DMS153 (cell line): ENCODE data around the gene RSPO1.
A peak's percentile ranks its signal among the peaks of the same experiment; 100 is the strongest.
"Not testable (repeated sequence)": the region's sequence is repeated elsewhere in the genome, so short reads cannot be mapped to it uniquely, and the experiment has no call there.

Experiments
- DNase-seq: peaks from one replicate; lab custom pipeline; 2025; lab: John Stamatoyannopoulos, UW

Gene RSPO1

GRCh38 chr1:37634244-37634991 is at the start of gene RSPO1:
Gene RSPO1 (minus strand): TSS chr1:37634892. CDS start chr1:37629661, 5,231 bp downstream.
- DNase-seq = no peak

GRCh38 chr1:37684182-37684581 is 49.5 kb upstream of the RSPO1 start:
- DNase-seq = not testable (repeated sequence)

- peak; percentile 30 for DNase-seq
Measured at GRCh38 chr1:37682334-37682987, 47.8 kb upstream of the RSPO1 start.

- no peak for DNase-seq
Measured at GRCh38 chr1:37680933-37681332, 46.2 kb upstream of the RSPO1 start.

- DNase-seq = no peak
Measured at GRCh38 chr1:37677808-37678207, 43.1 kb upstream of the RSPO1 start.

- DNase-seq = no peak
Measured at GRCh38 chr1:37677143-37677439, 42.4 kb upstream of the RSPO1 start.

GRCh38 chr1:37676281-37677142 is 41.8 kb upstream of the RSPO1 start:
- no peak for DNase-seq

- DNase-seq = no peak
Measured at GRCh38 chr1:37673920-37674319, 39.2 kb upstream of the RSPO1 start.

- no peak for DNase-seq
Measured at GRCh38 chr1:37672136-37672870, 37.6 kb upstream of the RSPO1 start.

- DNase-seq = no peak
Measured at GRCh38 chr1:37671261-37671660, 36.6 kb upstream of the RSPO1 start.

- no peak for DNase-seq
Measured at GRCh38 chr1:37670133-37670532, 35.4 kb upstream of the RSPO1 start.

GRCh38 chr1:37667023-37667671 is 32.5 kb upstream of the RSPO1 start:
- DNase-seq = no peak

GRCh38 chr1:37666241-37666867 is 31.7 kb upstream of the RSPO1 start:
- no peak for DNase-seq

- DNase-seq = no peak
Measured at GRCh38 chr1:37663426-37664000, 28.8 kb upstream of the RSPO1 start.

GRCh38 chr1:37662031-37662755 is 27.5 kb upstream of the RSPO1 start:
- DNase-seq = no peak

- no peak for DNase-seq
Measured at GRCh38 chr1:37661401-37661800, 26.7 kb upstream of the RSPO1 start.

GRCh38 chr1:37660664-37661063 is 26.0 kb upstream of the RSPO1 start:
- no peak for DNase-seq

- DNase-seq = no peak
Measured at GRCh38 chr1:37658486-37658885, 23.8 kb upstream of the RSPO1 start.

- no peak for DNase-seq
Measured at GRCh38 chr1:37657620-37658412, 23.1 kb upstream of the RSPO1 start.
